Chondrocyte (in vitro differentiated cells): Measurements from ENCODE around the gene SBF2. TPM values are rescaled to one million over a fixed set of nuclear protein-coding genes. Genes with fewer than 3 reads are reported as not detected.

Experiments used
- DNase-seq: peaks from one replicate; pipeline ENCODE4 v3.0.0; 2021; ENCODE audit warnings: mixed read lengths, low spot score
- H3K27ac Mint-ChIP-seq: one replicate; pipeline ENCODE4 v1.8.0; 2021; ENCODE audit warnings: mild to moderate bottlenecking, moderate library complexity, mixed read lengths; ENCODE audit not compliant: unreplicated experiment
- H3K27me3 Mint-ChIP-seq: 2 replicates; pipeline ENCODE4 v1.8.0; 2021; ENCODE audit warnings: low read depth, mixed read lengths
- H3K36me3 Mint-ChIP-seq: 2 replicates; pipeline ENCODE4 v1.8.0; 2021; ENCODE audit warnings: low read depth, mixed read lengths
- H3K4me1 Mint-ChIP-seq: 2 replicates; pipeline ENCODE4 v1.8.0; 2021; ENCODE audit warnings: low read depth, mild to moderate bottlenecking, mixed read lengths
- H3K4me3 Mint-ChIP-seq: one replicate; pipeline ENCODE4 v1.8.0; 2021; ENCODE audit warnings: mild to moderate bottlenecking, moderate library complexity, mixed read lengths; ENCODE audit not compliant: unreplicated experiment
- H3K9me3 Mint-ChIP-seq: 2 replicates; pipeline ENCODE4 v1.8.0; 2021; ENCODE audit warnings: low read depth, mixed read lengths
- total RNA-seq: library from RNA; stranded (reverse); gene quantifications from 3 replicates; pipeline ENCODE4 v1.2.1, GENCODE V29; 2021
- TF ChIP-seq, protein P1 (sequence below): fragments of 200-600 bp; sonication (generic); IDR thresholded peaks from 2 replicates; pipeline ENCODE4 v1.5.0; 2021; ENCODE audit warnings: antibody characterized with exemption, mild to moderate bottlenecking, moderate library complexity

Gene SBF2
- total RNA-seq, 1 donor from 2014 or later = 44.5 TPM

DNA sequence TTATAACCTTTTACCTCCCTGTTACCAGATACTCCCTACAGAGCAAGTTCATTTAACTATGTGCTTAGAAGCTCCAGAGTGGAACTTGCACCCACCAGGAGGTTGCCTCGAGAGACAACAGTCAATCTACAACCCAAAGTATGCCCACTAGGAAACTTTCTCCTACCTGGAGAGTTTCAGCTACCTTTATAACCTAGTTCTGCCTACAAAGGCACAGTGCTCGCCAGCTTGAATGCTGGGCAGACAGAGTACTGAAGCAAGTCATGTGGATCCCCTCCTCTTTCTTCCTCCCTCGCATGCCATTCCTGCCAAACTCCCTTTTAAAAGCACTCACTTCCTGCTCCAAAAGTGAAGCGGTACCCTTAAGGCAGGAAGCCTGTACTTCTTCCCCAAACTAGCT lies 371.2 kb downstream of the SBF2 start:
- no peaks in the 10 kb centered on the region for H3K9me3 Mint-ChIP-seq
- TF ChIP-seq, protein P1, sequence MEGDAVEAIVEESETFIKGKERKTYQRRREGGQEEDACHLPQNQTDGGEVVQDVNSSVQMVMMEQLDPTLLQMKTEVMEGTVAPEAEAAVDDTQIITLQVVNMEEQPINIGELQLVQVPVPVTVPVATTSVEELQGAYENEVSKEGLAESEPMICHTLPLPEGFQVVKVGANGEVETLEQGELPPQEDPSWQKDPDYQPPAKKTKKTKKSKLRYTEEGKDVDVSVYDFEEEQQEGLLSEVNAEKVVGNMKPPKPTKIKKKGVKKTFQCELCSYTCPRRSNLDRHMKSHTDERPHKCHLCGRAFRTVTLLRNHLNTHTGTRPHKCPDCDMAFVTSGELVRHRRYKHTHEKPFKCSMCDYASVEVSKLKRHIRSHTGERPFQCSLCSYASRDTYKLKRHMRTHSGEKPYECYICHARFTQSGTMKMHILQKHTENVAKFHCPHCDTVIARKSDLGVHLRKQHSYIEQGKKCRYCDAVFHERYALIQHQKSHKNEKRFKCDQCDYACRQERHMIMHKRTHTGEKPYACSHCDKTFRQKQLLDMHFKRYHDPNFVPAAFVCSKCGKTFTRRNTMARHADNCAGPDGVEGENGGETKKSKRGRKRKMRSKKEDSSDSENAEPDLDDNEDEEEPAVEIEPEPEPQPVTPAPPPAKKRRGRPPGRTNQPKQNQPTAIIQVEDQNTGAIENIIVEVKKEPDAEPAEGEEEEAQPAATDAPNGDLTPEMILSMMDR = no peak
- no peaks in the 10 kb centered on the region for H3K36me3 Mint-ChIP-seq
- H3K4me3 Mint-ChIP-seq = no peak overlapping the region
- no peaks in the 10 kb centered on the region for H3K27me3 Mint-ChIP-seq
- no peak for DNase-seq
- peak overlapping the region; percentile 28 for H3K27ac Mint-ChIP-seq
- peaks cover 10% of the 10 kb centered on the region for H3K4me1 Mint-ChIP-seq

DNA sequence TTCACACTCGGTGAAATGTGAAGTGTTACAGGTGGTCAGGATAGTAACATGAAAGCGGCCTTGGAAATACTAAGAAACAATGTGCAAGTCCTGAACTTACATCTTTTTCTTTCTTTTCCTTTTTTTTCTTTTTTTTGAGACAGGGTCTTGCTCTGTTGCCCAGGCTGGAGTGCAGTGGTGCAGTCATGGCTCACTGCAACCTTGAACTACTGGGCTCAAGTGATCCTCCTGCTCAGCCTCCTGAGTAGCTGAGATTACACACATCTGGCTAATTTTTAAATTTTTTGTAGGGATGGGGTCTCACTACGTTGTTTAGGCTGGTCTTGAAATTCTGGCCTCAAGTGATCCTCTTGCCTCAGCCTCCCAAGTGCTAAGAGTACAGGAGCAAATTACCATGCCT lies 377.5 kb downstream of the SBF2 start:
- Mint-ChIP-seq H3K36me3 (no peaks in the 10 kb centered on the region), H3K4me3 (no peak overlapping the region), H3K27ac (no peak overlapping the region), H3K4me1 (peaks cover 7% of the 10 kb centered on the region), H3K9me3 (no peaks in the 10 kb centered on the region), H3K27me3 (no peaks in the 10 kb centered on the region)
- DNase-seq = no peak
- TF ChIP-seq, protein P1 = no peak

DNA sequence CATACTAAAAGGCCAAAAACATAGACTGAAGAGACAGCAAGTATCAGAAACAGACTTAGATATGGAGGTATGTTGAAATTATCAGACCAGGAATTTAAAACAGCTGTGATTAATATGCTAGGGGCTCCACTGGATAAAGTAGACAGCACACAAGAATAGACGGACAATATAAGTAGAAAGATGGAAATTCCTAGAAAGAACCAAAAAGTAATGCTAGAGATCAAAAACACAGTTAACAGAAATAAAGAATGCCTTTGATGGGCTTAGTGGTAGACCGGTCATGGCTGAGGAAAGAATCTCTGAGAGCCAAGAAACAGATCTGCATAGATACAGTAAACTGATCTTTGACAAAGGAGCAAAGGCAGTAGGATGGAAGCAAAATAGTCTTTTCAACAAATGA lies 380.0 kb downstream of the SBF2 start:
- Mint-ChIP-seq H3K4me1 (peaks cover 11% of the 10 kb centered on the region), H3K36me3 (no peaks in the 10 kb centered on the region), H3K4me3 (no peak overlapping the region), H3K27me3 (no peaks in the 10 kb centered on the region), H3K9me3 (no peaks in the 10 kb centered on the region), H3K27ac (peak overlapping the region; percentile 37)
- TF ChIP-seq, protein P1 = no peak
- no peak for DNase-seq

DNA sequence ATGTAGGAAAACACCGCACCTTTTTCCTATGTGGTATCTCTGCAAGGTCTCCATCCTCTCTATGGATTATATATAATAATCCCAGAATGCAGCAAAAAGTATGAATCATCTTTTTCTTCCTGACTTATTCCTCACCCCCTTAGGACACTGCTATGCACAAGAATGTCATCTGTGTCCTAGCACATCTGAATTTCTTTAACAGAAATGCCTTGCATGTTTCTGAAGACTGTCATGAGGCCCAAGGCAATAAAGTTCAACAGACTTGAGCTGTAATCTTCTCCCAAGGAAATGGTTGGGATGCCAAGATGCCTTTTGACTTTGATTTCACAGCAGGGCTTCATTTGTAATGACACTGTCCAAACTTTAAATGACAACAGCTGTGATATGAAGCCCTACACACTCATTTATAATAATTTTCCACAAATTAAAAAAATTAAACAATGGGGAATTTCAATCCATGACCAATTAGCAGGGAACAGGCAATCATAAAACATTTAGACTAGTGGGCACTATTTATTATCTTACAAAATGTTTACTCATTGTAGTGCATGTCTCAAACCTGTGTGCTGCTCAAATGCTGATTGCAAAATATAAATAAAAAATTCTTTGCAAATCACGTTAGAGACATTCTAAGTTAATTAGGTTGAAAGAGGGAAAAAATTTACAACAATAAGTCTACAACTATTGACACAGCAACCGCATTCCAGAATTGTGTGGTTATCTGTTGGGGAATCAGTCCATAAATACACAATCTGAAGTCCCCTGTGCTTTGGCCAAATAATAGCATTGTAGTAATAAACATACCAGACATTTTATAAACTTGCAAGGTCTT lies 387.8 kb downstream of the SBF2 start:
- H3K27me3 Mint-ChIP-seq = no peaks in the 10 kb centered on the region
- H3K36me3 Mint-ChIP-seq = no peaks in the 10 kb centered on the region
- TF ChIP-seq, protein P1 = no peak
- peak overlapping the region; percentile 68 for H3K27ac Mint-ChIP-seq
- no peak overlapping the region for H3K4me3 Mint-ChIP-seq
- DNase-seq = no peak
- H3K9me3 Mint-ChIP-seq = no peaks in the 10 kb centered on the region
- H3K4me1 Mint-ChIP-seq = peaks cover 65% of the 10 kb centered on the region

DNA sequence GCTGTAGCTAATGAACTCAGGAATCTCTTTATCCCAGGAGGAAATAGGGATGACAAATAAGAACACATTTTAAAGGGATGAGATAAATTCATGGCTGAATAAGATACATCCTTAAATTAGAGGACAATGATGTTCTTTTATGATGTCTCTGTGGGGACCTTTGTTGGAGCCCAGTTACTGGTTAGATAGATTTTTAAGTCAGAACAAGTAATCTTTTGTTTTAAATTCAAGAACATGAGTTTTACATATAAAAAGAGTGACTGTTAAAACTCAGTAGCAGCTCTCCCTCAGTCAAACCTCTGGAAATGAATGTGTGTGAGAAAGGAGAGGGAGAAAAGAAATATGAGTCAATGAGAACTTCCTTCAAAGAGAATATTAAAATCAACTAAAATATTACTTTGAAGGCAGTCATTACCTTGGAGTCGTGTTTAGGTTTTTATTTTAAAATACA lies 388.5 kb downstream of the SBF2 start:
- peak overlapping the region; percentile 68 for H3K27ac Mint-ChIP-seq
- H3K4me3 Mint-ChIP-seq = no peak overlapping the region
- H3K4me1 Mint-ChIP-seq = peaks cover 67% of the 10 kb centered on the region
- no peaks in the 10 kb centered on the region for H3K9me3 Mint-ChIP-seq
- no peak for DNase-seq
- TF ChIP-seq, protein P1 = no peak
- H3K36me3 Mint-ChIP-seq = no peaks in the 10 kb centered on the region
- no peaks in the 10 kb centered on the region for H3K27me3 Mint-ChIP-seq
